Peyer's patch (tissue), 4 donors: ENCODE data around the gene NNT. TPM values are rescaled to one million over a fixed set of nuclear protein-coding genes. Genes with fewer than 3 reads are reported as not detected.

Source experiments
- DNase-seq, 3 donors: peaks; one replicate each; pipeline ENCODE4 v3.0.0-alpha.2; 2017 to 2019
- H3K27ac ChIP-seq, 4 donors: fragments of 200-600 bp; sonication (generic); one replicate each; pipeline ENCODE4 v1.5.1; 2016 to 2019
- H3K27me3 ChIP-seq, 2 donors: fragments of 200-600 bp; sonication (generic); one replicate each; pipeline ENCODE4 v1.5.1; 2019
- H3K36me3 ChIP-seq, 3 donors: fragments of 200-600 bp; sonication (generic); one replicate each; pipeline ENCODE4 v1.5.1; 2016 to 2019
- H3K4me1 ChIP-seq, 4 donors: fragments of 200-600 bp; sonication (generic); one replicate each; pipeline ENCODE4 v1.5.1; 2016 to 2019
- H3K4me3 ChIP-seq, 4 donors: fragments of 200-600 bp; sonication (generic); 1 replicate in 3 of 4; 2 replicates in 1 of 4; pipeline ENCODE4 v1.5.1; 2016 to 2019; ENCODE audit warnings: mild to moderate bottlenecking in 1 of 4
- H3K9me3 ChIP-seq, 4 donors: fragments of 200-600 bp; sonication (generic); one replicate each; pipeline ENCODE4 v1.5.1; 2016 to 2019; ENCODE audit warnings: mild to moderate bottlenecking in 1 of 4
- POLR2A ChIP-seq, 2 donors: fragments of 450-650 bp; IDR thresholded peaks; one replicate each; pipeline ENCODE4 v1.5.1; 2017; ENCODE audit warnings: antibody characterized with exemption in 2 of 2, mild to moderate bottlenecking in 2 of 2, moderate library complexity in 2 of 2
- total RNA-seq, 4 donors: library from RNA; depleted of rRNA; stranded (reverse); fragments of >200 nt; gene quantifications; one replicate each; pipeline ENCODE4 v1.1.0, GENCODE V29; 2016
- TF ChIP-seq, protein P1 (sequence below), 6 experiments: fragments of 450-650 bp in 4 of 6; fragments of 200-600 bp in 2 of 6; sonication (generic) in 1 of 6; IDR thresholded peaks; one replicate each; pipeline ENCODE4 v1.5.1; 2017 to 2019; ENCODE audit warnings: antibody characterized with exemption in 6 of 6, mild to moderate bottlenecking in 3 of 6, moderate library complexity in 1 of 6

The NNT gene
- total RNA-seq, 4 donors from 2014 or later, result 30.5 to 59.7 (median 44.5) TPM

DNA sequence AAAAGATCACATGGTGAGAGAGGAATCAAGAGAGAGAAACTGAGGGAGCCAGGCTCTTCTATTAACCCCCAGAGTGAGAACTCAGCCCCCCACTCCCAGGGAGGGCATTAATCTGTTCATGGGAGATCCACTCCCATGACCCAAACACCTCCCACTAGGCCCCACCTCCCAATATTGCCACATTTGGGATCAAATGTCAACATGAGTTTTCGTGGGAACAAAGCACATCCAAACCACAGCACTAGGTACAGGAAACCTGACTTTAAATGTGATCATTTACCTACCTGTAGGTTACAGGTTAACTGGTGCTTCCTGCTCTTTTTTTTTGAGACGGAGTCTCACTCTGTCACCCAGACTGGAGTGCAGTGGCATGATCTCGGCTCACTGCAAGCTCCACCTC, 16.9 kb downstream of the NNT start:
- no peaks in the 10 kb centered on the region for H3K9me3 ChIP-seq
- TF ChIP-seq POLR2A (IDR thresholded peaks at IDR 0.05), result no peak
- TF ChIP-seq, protein P1, sequence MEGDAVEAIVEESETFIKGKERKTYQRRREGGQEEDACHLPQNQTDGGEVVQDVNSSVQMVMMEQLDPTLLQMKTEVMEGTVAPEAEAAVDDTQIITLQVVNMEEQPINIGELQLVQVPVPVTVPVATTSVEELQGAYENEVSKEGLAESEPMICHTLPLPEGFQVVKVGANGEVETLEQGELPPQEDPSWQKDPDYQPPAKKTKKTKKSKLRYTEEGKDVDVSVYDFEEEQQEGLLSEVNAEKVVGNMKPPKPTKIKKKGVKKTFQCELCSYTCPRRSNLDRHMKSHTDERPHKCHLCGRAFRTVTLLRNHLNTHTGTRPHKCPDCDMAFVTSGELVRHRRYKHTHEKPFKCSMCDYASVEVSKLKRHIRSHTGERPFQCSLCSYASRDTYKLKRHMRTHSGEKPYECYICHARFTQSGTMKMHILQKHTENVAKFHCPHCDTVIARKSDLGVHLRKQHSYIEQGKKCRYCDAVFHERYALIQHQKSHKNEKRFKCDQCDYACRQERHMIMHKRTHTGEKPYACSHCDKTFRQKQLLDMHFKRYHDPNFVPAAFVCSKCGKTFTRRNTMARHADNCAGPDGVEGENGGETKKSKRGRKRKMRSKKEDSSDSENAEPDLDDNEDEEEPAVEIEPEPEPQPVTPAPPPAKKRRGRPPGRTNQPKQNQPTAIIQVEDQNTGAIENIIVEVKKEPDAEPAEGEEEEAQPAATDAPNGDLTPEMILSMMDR (IDR thresholded peaks at IDR 0.05), result no peak
- H3K27ac ChIP-seq, result no peak overlapping the region
- H3K36me3 ChIP-seq, result peaks cover 0 to 47% (median 0%) of the 10 kb centered on the region in 3 donors
- DNase-seq, result no peak
- H3K4me3 ChIP-seq, result no peak overlapping the region
- no peaks in the 10 kb centered on the region for H3K4me1 ChIP-seq
- no peaks in the 10 kb centered on the region for H3K27me3 ChIP-seq

DNA sequence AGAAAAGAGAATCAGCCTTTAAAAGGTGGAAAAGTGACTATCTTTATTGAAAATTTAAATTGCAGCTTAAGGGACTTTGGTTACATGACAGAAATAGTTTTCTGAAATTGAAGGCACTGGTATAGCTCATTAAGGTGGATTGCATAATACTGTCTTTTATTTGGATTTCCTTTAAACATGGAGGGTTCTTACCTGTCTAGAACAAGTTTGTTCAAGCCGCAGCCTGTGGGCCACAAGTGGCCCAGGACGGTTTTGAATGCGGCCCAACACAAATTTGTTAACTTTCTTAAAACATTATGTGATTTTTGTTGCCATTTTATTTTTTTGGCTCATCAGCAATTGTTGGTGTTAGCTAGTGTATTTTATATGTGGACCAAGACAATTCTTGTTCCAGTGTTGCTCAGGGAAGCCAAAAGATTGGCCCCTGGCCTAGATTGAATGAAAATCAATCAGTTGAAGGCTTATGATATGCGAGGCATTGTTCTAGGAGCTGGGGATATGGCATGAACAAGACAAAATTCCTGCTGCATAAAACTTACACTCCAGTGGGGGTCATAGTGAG, 18.0 kb downstream of the NNT start:
- H3K4me3 ChIP-seq, result no peak overlapping the region
- H3K9me3 ChIP-seq, result no peaks in the 10 kb centered on the region
- no peaks in the 10 kb centered on the region for H3K27me3 ChIP-seq
- H3K4me1 ChIP-seq, result no peaks in the 10 kb centered on the region
- H3K27ac ChIP-seq, result no peak overlapping the region
- TF ChIP-seq POLR2A (IDR thresholded peaks at IDR 0.05), result no peak
- TF ChIP-seq, protein P1 (IDR thresholded peaks at IDR 0.05), result no peak
- peaks cover 0 to 43% (median 0%) of the 10 kb centered on the region in 3 donors for H3K36me3 ChIP-seq
- no peak for DNase-seq

DNA sequence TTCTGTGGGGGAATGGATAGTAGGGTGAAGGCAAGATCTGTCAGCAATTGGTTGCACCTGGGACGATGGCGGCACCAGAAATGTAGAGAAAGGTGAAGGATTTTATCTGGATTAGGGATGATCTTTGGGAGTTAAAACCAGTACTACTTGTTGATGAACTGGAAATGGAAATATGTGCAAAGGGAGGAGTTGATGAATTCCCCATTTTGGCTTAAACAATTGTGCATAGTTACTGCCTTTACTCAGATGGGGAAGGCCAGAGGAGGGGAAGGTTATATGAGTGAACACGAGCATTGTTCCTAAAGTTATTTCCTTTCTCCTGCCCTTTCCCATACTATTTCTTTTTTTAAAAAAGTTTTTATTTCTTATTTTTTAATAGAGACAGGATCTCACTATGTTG, 19.1 kb downstream of the NNT start:
- no peaks in the 10 kb centered on the region for H3K9me3 ChIP-seq
- peaks cover 0 to 36% (median 0%) of the 10 kb centered on the region in 3 donors for H3K36me3 ChIP-seq
- no peaks in the 10 kb centered on the region for H3K27me3 ChIP-seq
- TF ChIP-seq, protein P1 (IDR thresholded peaks at IDR 0.05), result no peak
- no peak overlapping the region for H3K4me3 ChIP-seq
- H3K27ac ChIP-seq, result no peak overlapping the region
- H3K4me1 ChIP-seq, result no peaks in the 10 kb centered on the region
- DNase-seq, result no peak

DNA sequence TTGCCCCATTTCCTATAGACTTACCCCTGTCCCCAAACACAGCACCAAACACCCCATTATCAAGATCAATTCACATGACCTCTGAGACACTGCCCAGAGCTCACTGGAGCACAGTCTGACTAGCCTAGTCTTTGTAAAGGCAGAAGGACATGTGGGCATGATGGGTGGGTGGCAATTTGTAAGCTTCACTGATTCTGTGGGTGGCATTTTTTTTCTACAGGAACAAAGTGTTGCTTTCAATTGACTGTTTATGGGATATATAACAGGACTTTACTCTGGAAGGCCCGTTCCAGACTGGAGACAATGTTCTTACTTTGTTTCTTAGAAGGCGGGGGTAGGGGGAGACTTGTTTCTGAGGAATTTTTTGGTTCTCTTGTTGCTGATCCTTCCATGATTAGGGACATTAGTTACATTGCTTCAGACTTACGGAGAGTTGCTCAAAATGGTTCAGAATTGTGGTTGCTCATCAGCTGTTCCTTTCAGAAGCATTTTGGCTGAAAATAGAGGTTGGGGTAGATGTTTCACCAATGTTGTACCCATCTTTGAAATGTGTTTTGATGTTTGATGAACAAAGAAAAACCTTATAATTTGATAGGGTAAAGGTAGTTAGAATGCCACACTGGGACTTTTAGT, 20.2 kb downstream of the NNT start:
- no peak for DNase-seq
- H3K4me3 ChIP-seq, result no peak overlapping the region

DNA sequence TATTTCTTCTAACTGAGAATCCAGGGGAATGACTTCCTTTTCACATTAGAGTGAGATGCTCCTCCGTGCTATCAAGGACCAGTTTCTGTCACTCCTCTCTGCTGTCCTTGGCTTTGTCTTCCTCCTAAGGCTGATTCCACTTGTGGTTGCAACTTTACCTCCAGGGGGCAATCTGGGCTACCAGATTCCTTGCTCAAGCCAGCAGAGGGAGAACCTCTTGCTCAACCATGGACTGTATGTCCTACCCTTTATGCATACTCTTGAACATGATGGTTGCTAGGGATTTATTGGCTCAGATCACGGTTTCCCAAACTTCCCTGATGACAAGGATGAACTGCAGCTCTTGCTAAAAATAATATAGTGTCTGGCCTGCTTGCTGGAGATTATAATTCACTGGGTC, 24.0 kb downstream of the NNT start:
- Histone ChIP-seq H3K9me3 (no peaks in the 10 kb centered on the region), H3K36me3 (peaks cover 0 to 28% (median 0%) of the 10 kb centered on the region in 3 donors), H3K27me3 (no peaks in the 10 kb centered on the region), H3K4me3 (no peak overlapping the region), H3K4me1 (no peaks in the 10 kb centered on the region), H3K27ac (no peak overlapping the region)
- TF ChIP-seq, protein P1 (IDR thresholded peaks at IDR 0.05), result peak in 3 of 6 experiments; percentile 14 to 57 (median 39)
- TF ChIP-seq POLR2A (IDR thresholded peaks at IDR 0.05), result no peak
- no peak for DNase-seq

More for the DNA sequence above, 20.2 kb downstream of the NNT start:
- no peak overlapping the region for H3K27ac ChIP-seq
- H3K36me3 ChIP-seq, result peaks cover 0 to 36% (median 0%) of the 10 kb centered on the region in 3 donors
- no peaks in the 10 kb centered on the region for H3K27me3 ChIP-seq
- TF ChIP-seq POLR2A (IDR thresholded peaks at IDR 0.05), result no peak
- TF ChIP-seq, protein P1 (IDR thresholded peaks at IDR 0.05), result no peak
- H3K9me3 ChIP-seq, result no peaks in the 10 kb centered on the region
- H3K4me1 ChIP-seq, result no peaks in the 10 kb centered on the region
